ENCODE results near the gene CALR3.
A peak's percentile ranks its signal among the peaks of the same experiment; 100 is the strongest.

DNA sequence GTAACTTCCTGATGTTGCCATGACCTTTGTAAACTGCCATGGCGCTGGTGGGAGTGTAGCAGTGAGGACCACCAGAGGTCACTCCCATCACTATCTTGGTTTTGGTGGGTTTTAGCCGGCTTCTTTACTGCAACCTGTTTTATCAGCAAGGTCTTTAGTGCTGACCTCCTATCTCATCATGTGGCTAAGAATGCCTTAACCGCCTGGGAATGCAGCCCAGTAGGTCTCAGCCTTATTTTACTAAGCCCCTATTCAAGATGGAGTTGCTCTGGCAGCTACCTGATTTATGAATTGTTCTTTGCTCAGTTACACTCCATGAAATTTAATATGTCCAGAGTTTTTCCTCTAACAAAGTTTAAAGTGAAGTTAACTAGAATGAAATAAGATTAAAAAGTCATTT is 19.6 kb downstream of the CALR3 start:
- TF ChIP-seq CBX8 (IDR thresholded peaks at IDR 0.05; ENCODE audit: borderline replicate concordance, low read depth, low read length) (no peak), EGR1 (IDR thresholded peaks at IDR 0.05; ENCODE audit: borderline replicate concordance, low read depth, low read length) (no peak), MAFK (IDR thresholded peaks at IDR 0.05; ENCODE audit: low read depth, low read length) (no peak), BRCA1 (IDR thresholded peaks at IDR 0.05; ENCODE audit: low read depth, low read length) (no peak), POLR2AphosphoS5 (IDR thresholded peaks at IDR 0.05; ENCODE audit: low read depth, low read length) (no peak)
- TF ChIP-seq, protein P1, sequence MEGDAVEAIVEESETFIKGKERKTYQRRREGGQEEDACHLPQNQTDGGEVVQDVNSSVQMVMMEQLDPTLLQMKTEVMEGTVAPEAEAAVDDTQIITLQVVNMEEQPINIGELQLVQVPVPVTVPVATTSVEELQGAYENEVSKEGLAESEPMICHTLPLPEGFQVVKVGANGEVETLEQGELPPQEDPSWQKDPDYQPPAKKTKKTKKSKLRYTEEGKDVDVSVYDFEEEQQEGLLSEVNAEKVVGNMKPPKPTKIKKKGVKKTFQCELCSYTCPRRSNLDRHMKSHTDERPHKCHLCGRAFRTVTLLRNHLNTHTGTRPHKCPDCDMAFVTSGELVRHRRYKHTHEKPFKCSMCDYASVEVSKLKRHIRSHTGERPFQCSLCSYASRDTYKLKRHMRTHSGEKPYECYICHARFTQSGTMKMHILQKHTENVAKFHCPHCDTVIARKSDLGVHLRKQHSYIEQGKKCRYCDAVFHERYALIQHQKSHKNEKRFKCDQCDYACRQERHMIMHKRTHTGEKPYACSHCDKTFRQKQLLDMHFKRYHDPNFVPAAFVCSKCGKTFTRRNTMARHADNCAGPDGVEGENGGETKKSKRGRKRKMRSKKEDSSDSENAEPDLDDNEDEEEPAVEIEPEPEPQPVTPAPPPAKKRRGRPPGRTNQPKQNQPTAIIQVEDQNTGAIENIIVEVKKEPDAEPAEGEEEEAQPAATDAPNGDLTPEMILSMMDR (IDR thresholded peaks at IDR 0.05; ENCODE audit: control extremely low read depth in 1 of 3, insufficient read depth in 1 of 3, low read depth in 1 of 3, low read length in 3 of 3) = peak in 1 of 3 experiments; percentile 3; a peak in 1 of 4 replicates
- TF ChIP-seq, protein P2, sequence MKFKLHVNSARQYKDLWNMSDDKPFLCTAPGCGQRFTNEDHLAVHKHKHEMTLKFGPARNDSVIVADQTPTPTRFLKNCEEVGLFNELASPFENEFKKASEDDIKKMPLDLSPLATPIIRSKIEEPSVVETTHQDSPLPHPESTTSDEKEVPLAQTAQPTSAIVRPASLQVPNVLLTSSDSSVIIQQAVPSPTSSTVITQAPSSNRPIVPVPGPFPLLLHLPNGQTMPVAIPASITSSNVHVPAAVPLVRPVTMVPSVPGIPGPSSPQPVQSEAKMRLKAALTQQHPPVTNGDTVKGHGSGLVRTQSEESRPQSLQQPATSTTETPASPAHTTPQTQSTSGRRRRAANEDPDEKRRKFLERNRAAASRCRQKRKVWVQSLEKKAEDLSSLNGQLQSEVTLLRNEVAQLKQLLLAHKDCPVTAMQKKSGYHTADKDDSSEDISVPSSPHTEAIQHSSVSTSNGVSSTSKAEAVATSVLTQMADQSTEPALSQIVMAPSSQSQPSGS (IDR thresholded peaks at IDR 0.05; ENCODE audit: low read length) = no peak

Data from H1 (cell line).